OCI-LY7 (cell line): ENCODE data around the gene OR1I1.

ENCODE experiments used
- EZH2phosphoT487 ChIP-seq: fragments of 200-600 bp; sonication (generic); IDR thresholded peaks from 2 replicates; pipeline ENCODE4 v1.6.1; 2018; ENCODE audit warnings: low read depth, borderline replicate concordance, mild to moderate bottlenecking, mixed run types, antibody characterized with exemption, low read length, moderate library complexity, mixed read lengths
- TF ChIP-seq, protein P1 (sequence below): fragments of 200-600 bp; sonication (generic); conservative IDR thresholded peaks from 2 replicates; pipeline ENCODE4 v1.5.1; 2014; ENCODE audit warnings: mild to moderate bottlenecking, antibody characterized with exemption, low read length, moderate library complexity, mixed read lengths

DNA sequence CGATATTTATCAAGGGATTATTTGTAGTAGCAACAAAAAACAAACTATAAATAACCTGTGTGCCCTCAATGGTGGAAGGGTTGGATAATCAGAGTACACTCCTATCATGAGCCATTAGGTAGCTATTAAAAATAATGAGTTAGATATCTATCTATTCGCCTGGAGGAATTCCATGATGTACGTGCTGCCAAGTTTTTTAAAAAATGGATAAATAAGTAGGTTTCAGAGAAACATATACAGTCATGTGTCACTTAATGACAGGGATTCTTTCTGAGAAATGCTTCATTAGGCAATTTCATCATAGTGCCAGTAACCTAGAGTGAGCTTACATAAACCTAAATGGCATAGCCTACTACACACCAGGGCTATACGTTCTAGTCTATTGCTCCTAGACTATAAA is 6.2 kb upstream of the OR1I1 start:
- TF ChIP-seq, protein P1, sequence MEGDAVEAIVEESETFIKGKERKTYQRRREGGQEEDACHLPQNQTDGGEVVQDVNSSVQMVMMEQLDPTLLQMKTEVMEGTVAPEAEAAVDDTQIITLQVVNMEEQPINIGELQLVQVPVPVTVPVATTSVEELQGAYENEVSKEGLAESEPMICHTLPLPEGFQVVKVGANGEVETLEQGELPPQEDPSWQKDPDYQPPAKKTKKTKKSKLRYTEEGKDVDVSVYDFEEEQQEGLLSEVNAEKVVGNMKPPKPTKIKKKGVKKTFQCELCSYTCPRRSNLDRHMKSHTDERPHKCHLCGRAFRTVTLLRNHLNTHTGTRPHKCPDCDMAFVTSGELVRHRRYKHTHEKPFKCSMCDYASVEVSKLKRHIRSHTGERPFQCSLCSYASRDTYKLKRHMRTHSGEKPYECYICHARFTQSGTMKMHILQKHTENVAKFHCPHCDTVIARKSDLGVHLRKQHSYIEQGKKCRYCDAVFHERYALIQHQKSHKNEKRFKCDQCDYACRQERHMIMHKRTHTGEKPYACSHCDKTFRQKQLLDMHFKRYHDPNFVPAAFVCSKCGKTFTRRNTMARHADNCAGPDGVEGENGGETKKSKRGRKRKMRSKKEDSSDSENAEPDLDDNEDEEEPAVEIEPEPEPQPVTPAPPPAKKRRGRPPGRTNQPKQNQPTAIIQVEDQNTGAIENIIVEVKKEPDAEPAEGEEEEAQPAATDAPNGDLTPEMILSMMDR = no peak
- no peak for TF ChIP-seq EZH2phosphoT487
